DMS153 (cell line): Measurements from ENCODE around the gene XRCC4.

Source experiments
- DNase-seq: peaks from one replicate; lab custom pipeline; 2025; lab: John Stamatoyannopoulos, UW

Gene XRCC4

GRCh38 chr5:83277953-83278352 is 200.6 kb downstream of the XRCC4 start:
- DNase-seq, result no peak

GRCh38 chr5:83281176-83281575 is 203.8 kb downstream of the XRCC4 start:
- no peak for DNase-seq

GRCh38 chr5:83281658-83282057 is 204.3 kb downstream of the XRCC4 start:
- DNase-seq, result no peak

- DNase-seq, result no peak
Measured at GRCh38 chr5:83283761-83284160, 206.4 kb downstream of the XRCC4 start.

- DNase-seq, result no peak
Measured at GRCh38 chr5:83285661-83286398, 208.5 kb downstream of the XRCC4 start.

- DNase-seq, result no peak
Measured at GRCh38 chr5:83294246-83294645, 216.9 kb downstream of the XRCC4 start.

GRCh38 chr5:83299353-83299752 is 222.0 kb downstream of the XRCC4 start:
- no peak for DNase-seq

- no peak for DNase-seq
Measured at GRCh38 chr5:83306572-83307241, 229.4 kb downstream of the XRCC4 start.

GRCh38 chr5:83312663-83313062 is 235.3 kb downstream of the XRCC4 start:
- no peak for DNase-seq

GRCh38 chr5:83313436-83313835 is 236.1 kb downstream of the XRCC4 start:
- DNase-seq, result no peak

- DNase-seq, result no peak
Measured at GRCh38 chr5:83321483-83322055, 244.2 kb downstream of the XRCC4 start.

GRCh38 chr5:83322273-83322924 is 245.1 kb downstream of the XRCC4 start:
- no peak for DNase-seq

GRCh38 chr5:83323557-83324180 is 246.3 kb downstream of the XRCC4 start:
- DNase-seq, result no peak

- DNase-seq, result no peak
Measured at GRCh38 chr5:83331842-83332241, 254.5 kb downstream of the XRCC4 start.

GRCh38 chr5:83337453-83338035 is 260.2 kb downstream of the XRCC4 start:
- no peak for DNase-seq

- no peak for DNase-seq
Measured at GRCh38 chr5:83340511-83340918, 263.2 kb downstream of the XRCC4 start.

- no peak for DNase-seq
Measured at GRCh38 chr5:83341815-83342334, 264.5 kb downstream of the XRCC4 start.

GRCh38 chr5:83342465-83342864 is 265.1 kb downstream of the XRCC4 start:
- no peak for DNase-seq

- DNase-seq, result no peak
Measured at GRCh38 chr5:83343299-83343698, 266.0 kb downstream of the XRCC4 start.

- no peak for DNase-seq
Measured at GRCh38 chr5:83345423-83345822, 268.1 kb downstream of the XRCC4 start.

- no peak for DNase-seq
Measured at GRCh38 chr5:83348281-83348780, 271.0 kb downstream of the XRCC4 start.

GRCh38 chr5:83353231-83353630 is 275.9 kb downstream of the XRCC4 start:
- no peak for DNase-seq
